ENCODE measurements around the gene C11orf42.

DNA sequence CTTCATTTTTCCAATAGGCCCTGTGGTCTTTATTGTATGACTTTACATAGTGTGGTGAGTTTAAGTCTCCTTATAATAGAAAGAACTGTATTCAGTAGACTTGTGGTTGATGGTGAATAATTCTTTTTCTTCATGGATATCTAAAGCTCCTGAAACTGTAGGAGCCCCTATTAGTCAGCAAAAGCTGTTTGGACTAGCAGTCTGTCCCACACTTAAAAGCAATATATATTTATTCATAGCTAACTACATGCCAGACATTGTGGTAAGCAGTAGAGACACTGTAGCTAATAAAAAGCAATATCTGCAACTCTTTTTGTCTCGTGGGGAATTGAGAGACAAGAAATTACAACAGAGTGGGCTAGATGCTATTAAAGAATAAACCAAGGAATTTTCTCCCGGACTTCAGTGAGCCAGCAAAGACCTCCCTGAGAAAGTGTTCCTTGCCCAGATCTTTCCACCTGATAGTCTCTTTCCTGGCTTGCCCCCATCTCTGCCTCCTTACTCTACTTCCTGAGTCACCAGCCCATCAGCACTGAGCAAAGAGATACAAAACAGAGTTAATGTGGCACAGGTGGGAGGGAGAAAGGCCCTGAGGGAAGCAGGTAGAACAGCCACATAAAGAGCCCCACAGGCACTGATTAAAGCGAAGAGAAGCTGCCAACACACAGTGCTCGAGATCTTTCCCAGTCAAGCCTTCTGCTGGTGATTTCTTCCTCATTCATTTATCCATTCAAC lies 7.7 kb upstream of the C11orf42 start:
- TF ChIP-seq POLR2A (IDR thresholded peaks at IDR 0.05; ENCODE audit: extremely low read depth, insufficient read length) (no peak), MYC (IDR thresholded peaks at IDR 0.05; ENCODE audit: low read depth, low read length) (no peak), MAX (IDR thresholded peaks at IDR 0.05; ENCODE audit: low read depth, low read length) (no peak)
- TF ChIP-seq, protein P1, sequence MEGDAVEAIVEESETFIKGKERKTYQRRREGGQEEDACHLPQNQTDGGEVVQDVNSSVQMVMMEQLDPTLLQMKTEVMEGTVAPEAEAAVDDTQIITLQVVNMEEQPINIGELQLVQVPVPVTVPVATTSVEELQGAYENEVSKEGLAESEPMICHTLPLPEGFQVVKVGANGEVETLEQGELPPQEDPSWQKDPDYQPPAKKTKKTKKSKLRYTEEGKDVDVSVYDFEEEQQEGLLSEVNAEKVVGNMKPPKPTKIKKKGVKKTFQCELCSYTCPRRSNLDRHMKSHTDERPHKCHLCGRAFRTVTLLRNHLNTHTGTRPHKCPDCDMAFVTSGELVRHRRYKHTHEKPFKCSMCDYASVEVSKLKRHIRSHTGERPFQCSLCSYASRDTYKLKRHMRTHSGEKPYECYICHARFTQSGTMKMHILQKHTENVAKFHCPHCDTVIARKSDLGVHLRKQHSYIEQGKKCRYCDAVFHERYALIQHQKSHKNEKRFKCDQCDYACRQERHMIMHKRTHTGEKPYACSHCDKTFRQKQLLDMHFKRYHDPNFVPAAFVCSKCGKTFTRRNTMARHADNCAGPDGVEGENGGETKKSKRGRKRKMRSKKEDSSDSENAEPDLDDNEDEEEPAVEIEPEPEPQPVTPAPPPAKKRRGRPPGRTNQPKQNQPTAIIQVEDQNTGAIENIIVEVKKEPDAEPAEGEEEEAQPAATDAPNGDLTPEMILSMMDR (IDR thresholded peaks at IDR 0.05; ENCODE audit: low read depth, low read length): no peak
